Ovary (tissue), 9 donors: Measurements from ENCODE around the gene PTPRA. TPM values are rescaled to one million over a fixed set of nuclear protein-coding genes. Genes with fewer than 3 reads are reported as not detected.

Experiments
- DNase-seq, 5 donors: peaks; one replicate each; pipeline ENCODE4 v3.0.0-alpha.2; 2019 to 2020
- H3K27ac ChIP-seq, 2 donors: fragments of 200-600 bp; one replicate each; pipeline versions ENCODE4 v1.5.1 to v1.8.0; 2019 to 2022
- H3K27me3 ChIP-seq: fragments of 200-600 bp; one replicate; pipeline ENCODE4 v1.8.0; 2022
- H3K36me3 ChIP-seq: fragments of 200-600 bp; sonication (generic); one replicate; pipeline ENCODE4 v1.5.1; 2019
- H3K4me1 ChIP-seq: one replicate; pipeline ENCODE4 v1.8.1; 2013; ENCODE audit warnings: mild to moderate bottlenecking, moderate library complexity; ENCODE audit not compliant: insufficient read depth
- H3K4me3 ChIP-seq: fragments of 200-600 bp; sonication (generic); one replicate; pipeline ENCODE4 v1.5.1; 2017
- H3K9me3 ChIP-seq, 2 donors: fragments of 200-600 bp in 1 of 2; sonication (generic) in 1 of 2; one replicate each; pipeline versions ENCODE4 v1.5.1 to v1.8.1; 2013 to 2019; ENCODE audit warnings: mild to moderate bottlenecking in 1 of 2, moderate library complexity in 1 of 2
- CTCF ChIP-seq, 3 donors: fragments of 450-650 bp in 2 of 3; fragments of 200-600 bp in 1 of 3; IDR thresholded peaks; one replicate each; pipeline versions ENCODE4 v1.5.1 to v1.8.0; 2016 to 2022; ENCODE audit warnings: antibody characterized with exemption in 3 of 3, mild to moderate bottlenecking in 1 of 3
- EP300 ChIP-seq: sonication (generic); formaldehyde crosslinking; IDR thresholded peaks from one replicate; pipeline ENCODE4 v1.6.1; 2017; ENCODE audit warnings: antibody characterized with exemption
- POLR2A ChIP-seq: fragments of 450-650 bp; IDR thresholded peaks from one replicate; pipeline ENCODE4 v1.6.1; 2017; ENCODE audit warnings: antibody characterized with exemption, mild to moderate bottlenecking, moderate library complexity
- WGBS, 3 donors: extraction: QIAGEN DNeasy Blood & Tissue Kit in 1 of 3; methylation state at CpG; one replicate each; pipeline versions ENCODE4 v1.1.5 to v1.1.7; 2013 to 2017; 5-methylcytosine and 5-hydroxymethylcytosine counted together
- intact Hi-C, 4 donors: fragments of 100-400 bp; cut with DNase I; formaldehyde crosslinking; loops; one replicate each; pipeline versions ENCODE4 v1.11.0 to v1.15.1; 2022 to 2023
- polyA plus RNA-seq, 2 donors: library from polyadenylated mRNA; stranded (reverse); fragments of 200-250 nt in 1 of 2; fragments of 350-450 nt in 1 of 2; fragmentation: Illumina TruSeq in 1 of 2; extraction: RNeasy Lipid Tissue Mini Kit (QIAGEN cat#74804) in 1 of 2; gene quantifications; one replicate each; pipeline ENCODE4 v1.2.3, GENCODE V29; 2013 to 2014
- total RNA-seq, 7 donors: library from RNA; depleted of rRNA in 2 of 7; stranded (reverse); fragments of >200 nt in 2 of 7; fragmentation: NEBNext Ultra II Directional in 3 of 7; extraction: Animal tissue kit (Norgen Biotek cat#: 25700) in 3 of 7; gene quantifications; one replicate each; pipeline versions ENCODE4 v1.1.0 to v1.2.4, GENCODE V29; 2016 to 2023
- donor health status: DM: no; HTN: no; CAD: no; lungs with moderate emphysema.
- donor health status: DM: no; HTN: no; CAD: no.
- donor health status: Bipolar disorder and iron deficiency.
- donor health status: DM: yes; HTN: yes; CAD: no.
- donor health status: DM: no; HTN: no; CAD: no.
- donor health status: DM: yes; HTN: yes; CAD: no.

Gene PTPRA
- total and polyA plus RNA-seq, 9 donors, result 40.7 to 178 (median 71.8) TPM

- H3K4me1 ChIP-seq, result no peaks in the 10 kb centered on the region
- no peaks in the 10 kb centered on the region for H3K9me3 ChIP-seq
- DNase-seq, result no peak
- intact Hi-C loops, result no loop called here
- H3K36me3 ChIP-seq, result no peaks in the 10 kb centered on the region
- TF ChIP-seq POLR2A, result no peak
- TF ChIP-seq EP300, result no peak
- no peak for TF ChIP-seq CTCF (IDR thresholded peaks at IDR 0.05)
- H3K4me3 ChIP-seq, result no peak overlapping the region
- no peak overlapping the region for H3K27ac ChIP-seq
- H3K27me3 ChIP-seq, result no peaks in the 10 kb centered on the region
- 79 to 86% (median 86%) methylated on average over 8 of the region's 8 CpGs for WGBS, 3 donors
These were observed 196.0 kb downstream of the PTPRA start for GRCh38 chr20:3068986-3069900.

GRCh38 chr20:3070725-3071124 lies 197.4 kb downstream of the PTPRA start:
- no peaks in the 10 kb centered on the region for H3K36me3 ChIP-seq
- H3K27me3 ChIP-seq, result no peaks in the 10 kb centered on the region
- H3K9me3 ChIP-seq, result no peaks in the 10 kb centered on the region
- DNase-seq, result no peak
- no peak overlapping the region for H3K27ac ChIP-seq
- 83 to 87% (median 84%) methylated on average over 4 of the region's 4 CpGs for WGBS, 3 donors
- no peaks in the 10 kb centered on the region for H3K4me1 ChIP-seq
- no peak overlapping the region for H3K4me3 ChIP-seq
- intact Hi-C loops, result no loop called here
- no peak for TF ChIP-seq EP300
- no peak for TF ChIP-seq POLR2A
- no peak for TF ChIP-seq CTCF (IDR thresholded peaks at IDR 0.05)

- Histone ChIP-seq H3K4me3 (no peak overlapping the region), H3K27me3 (no peaks in the 10 kb centered on the region), H3K4me1 (no peaks in the 10 kb centered on the region), H3K36me3 (no peaks in the 10 kb centered on the region), H3K27ac (no peak overlapping the region), H3K9me3 (no peaks in the 10 kb centered on the region)
- TF ChIP-seq EP300, result no peak
- no peak for TF ChIP-seq CTCF (IDR thresholded peaks at IDR 0.05)
- no peak for TF ChIP-seq POLR2A
- 72 to 87% (median 82%) methylated on average over 16 of the region's 16 CpGs for WGBS, 3 donors
- intact Hi-C loops, result no loop called here
- no peak for DNase-seq
These were observed 198.0 kb downstream of the PTPRA start for GRCh38 chr20:3071266-3071609.

- Histone ChIP-seq H3K27me3 (no peaks in the 10 kb centered on the region), H3K27ac (no peak within 1 kb of the TSS), H3K36me3 (no peaks in the 10 kb centered on the region), H3K4me1 (no peaks in the 10 kb centered on the region), H3K4me3 (peak within 1 kb of the TSS; percentile 35), H3K9me3 (no peaks in the 10 kb centered on the region)
- intact Hi-C loops, result no loop called here
- 10 to 14% (median 12%) methylated on average over 81 to 95 of the region's 95 CpGs for WGBS, 3 donors
- no peak for DNase-seq
- TF ChIP-seq CTCF (IDR thresholded peaks at IDR 0.05), result no peak
- TF ChIP-seq POLR2A, result no peak
- TF ChIP-seq EP300, result no peak
These were observed 198.6 kb downstream of the PTPRA start, which contains the start of gene OXT for GRCh38 chr20:3071610-3072529. TSS of gene OXT (plus strand) at chr20:3071620. CDS start at chr20:3071656, 36 bp downstream.
